NCI-H69 (cell line): Measurements from ENCODE around the gene CHN2.
"Not testable (repeated sequence)": the region's sequence is repeated elsewhere in the genome, so short reads cannot be mapped to it uniquely, and the experiment has no call there.

Experiments
- DNase-seq: peaks from one replicate; lab custom pipeline; 2025; lab: John Stamatoyannopoulos, UW

Gene CHN2

DNA sequence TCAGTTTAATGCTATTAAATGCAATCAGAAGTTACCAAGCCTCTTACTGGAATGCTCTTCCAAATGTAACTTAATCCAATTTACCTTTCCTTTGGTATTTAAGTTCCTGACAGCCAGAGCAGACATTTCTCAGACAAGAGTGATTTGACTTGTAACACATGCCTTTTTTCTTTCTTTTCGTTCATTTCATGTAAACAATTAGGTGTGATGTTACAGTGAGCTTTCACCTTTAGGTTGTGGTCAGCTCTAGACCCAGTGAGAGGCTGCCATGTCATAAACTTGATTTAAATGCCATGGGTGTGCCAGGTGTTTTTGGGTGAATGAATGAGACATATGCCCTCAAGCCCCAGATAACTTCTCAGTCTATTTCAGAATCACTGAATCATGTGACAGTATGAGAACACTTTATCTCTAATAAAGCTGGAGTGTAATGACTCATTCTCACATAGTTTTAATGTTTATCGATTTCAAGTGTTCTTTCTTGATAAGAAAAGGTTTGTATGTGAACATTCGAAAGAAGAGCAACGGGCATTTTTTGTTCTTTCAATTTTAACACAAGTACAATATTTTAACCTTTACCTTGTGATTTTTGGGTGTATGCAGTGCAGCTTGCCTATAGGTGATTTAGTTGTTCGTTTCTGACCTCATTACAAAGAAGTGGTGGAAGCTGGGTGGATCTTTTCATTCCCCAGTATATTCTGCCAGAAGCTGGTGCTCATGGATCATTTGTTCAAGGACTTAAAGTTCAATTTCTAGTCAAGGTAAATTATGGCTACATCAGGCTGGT lies 61.5 kb downstream of the CHN2 start:
- peak; percentile 65 for DNase-seq

GRCh38 chr7:29256693-29257002 lies 62.1 kb downstream of the CHN2 start:
- DNase-seq, result no peak

GRCh38 chr7:29258951-29259350 lies 64.4 kb downstream of the CHN2 start:
- DNase-seq, result no peak

GRCh38 chr7:29262191-29262917 lies 67.8 kb downstream of the CHN2 start:
- DNase-seq, result no peak

DNA sequence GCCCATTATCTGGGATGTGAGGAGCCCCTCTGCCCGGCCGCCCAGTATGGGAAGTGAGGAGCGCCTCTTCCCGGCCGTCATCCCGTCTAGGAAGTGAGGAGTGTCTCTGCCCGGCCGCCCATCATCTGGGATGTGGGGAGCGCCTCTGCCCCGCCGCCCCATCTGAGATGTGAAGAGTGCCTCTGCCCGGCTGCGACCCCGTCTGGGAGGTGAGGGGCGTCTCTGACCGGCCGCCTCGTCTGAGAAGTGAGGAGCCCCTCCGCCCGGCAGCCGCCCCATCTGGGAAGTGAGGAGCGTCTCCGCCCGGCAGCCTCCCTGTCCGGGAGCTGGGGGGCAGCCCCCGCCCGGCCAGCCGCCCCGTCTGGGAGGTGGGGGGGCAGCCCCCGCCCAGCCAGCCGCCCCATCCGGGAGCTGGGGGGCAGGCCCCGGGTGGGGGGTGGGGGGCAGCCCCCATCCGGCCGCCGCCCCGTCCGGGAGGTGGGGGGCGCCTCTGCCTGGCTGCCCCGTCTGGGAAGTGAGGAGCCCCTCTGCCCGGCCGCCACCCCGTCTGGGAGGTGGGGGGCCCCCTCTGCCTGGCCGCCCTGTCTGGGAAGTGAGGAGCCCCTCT lies 69.1 kb downstream of the CHN2 start:
- not testable (repeated sequence) for DNase-seq

- no peak for DNase-seq
Observed at GRCh38 chr7:29265208-29265923, 70.8 kb downstream of the CHN2 start.

- DNase-seq, result no peak
Observed at GRCh38 chr7:29269935-29270334, 75.4 kb downstream of the CHN2 start.

DNA sequence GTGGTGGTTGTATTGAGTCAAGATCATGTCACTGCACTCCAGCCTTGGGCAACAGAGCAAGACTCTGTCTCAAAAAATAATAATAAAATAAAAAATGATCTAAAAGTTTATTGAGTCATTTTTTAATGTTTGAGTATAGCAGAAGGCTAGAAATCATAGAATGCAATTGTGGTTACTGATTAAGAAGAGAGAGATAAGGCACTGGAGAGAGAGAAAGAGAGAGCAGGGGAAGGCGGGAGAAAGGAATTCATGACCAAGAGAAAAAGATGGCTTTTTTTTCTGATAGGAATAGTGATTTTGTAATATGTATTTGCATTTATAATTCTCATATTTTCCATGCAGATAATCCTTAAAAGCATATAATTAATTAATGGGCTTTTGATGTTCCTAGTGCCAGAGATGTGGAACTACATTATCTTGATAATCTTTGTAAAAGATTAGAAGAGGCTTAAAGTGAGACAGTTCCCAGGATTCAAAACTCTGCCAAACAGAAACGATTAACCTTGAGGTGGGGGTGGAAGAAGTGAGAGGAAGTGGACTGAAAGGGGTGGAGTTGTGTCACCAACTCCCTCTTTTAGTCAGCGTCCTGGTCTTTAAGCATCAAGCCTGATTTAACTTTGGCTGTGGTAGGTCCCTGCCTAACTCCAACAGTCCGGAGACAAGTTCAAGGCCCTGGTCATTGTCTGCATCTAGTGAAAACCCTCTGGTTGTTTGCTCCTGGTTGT lies 76.2 kb downstream of the CHN2 start:
- DNase-seq, result peak; percentile 76

- peak; percentile 64 for DNase-seq
Observed at GRCh38 chr7:29271319-29271658, 76.7 kb downstream of the CHN2 start.

DNA sequence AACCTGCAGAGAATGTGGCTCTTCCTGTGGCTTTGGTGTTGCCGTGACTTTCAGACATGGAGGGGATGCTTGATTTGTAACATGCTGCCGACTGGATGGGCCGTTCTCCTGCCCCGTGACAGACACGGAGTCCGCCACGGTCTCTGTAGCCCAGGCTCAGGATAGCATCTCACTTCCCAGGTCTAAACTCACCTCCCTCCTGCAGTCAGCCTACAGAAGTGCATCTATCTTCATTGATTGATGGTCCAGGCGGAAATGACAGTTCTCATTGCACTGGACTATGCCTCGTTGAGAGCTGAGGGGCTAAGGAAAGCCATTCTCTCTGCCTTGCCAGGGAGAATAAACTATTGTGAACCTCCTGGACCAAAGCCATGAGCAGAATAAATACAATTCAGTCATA lies 77.5 kb downstream of the CHN2 start:
- no peak for DNase-seq

DNA sequence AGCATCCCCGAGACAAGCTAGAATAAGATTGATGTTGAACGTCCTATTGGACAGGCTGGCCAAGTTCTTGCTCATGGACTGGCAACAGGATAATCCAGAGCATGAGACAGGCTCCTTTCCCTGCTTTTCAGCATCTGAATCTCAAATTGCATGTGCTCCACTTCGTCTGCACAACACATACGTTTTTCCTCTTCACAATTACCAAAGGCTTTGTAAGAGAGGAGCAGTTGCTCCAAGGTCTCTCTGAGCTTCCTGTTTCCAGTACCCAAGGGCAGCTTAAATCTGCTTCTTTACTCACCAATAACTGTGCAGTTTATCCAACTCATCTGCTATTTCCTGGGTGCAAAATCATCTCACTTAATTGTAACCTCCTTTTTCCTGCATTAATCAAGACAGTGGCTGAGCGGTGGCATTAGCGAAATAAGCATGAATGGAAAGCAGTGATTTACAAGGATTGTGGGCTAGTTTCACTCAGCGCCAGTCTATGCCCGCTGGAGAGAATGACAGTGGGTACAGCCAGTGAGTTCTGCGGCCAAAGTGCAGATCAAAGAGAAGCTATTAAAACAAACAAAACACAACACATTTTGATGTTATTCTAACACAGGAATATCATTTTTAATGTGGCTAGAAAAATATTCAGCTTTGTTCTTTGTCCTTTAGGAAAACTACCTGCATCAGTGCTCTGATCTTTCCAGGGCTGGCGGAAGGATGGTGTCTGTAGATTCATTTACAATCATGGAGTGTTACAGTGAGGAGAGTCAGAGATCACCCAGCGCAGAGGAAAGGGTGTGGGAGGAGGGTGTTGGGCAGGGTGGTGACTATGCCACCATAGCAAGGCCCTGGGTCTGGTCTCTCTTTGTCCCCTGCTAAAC lies 79.8 kb downstream of the CHN2 start:
- DNase-seq, result peak; percentile 90

GRCh38 chr7:29275018-29275318 lies 80.4 kb downstream of the CHN2 start:
- no peak for DNase-seq

DNA sequence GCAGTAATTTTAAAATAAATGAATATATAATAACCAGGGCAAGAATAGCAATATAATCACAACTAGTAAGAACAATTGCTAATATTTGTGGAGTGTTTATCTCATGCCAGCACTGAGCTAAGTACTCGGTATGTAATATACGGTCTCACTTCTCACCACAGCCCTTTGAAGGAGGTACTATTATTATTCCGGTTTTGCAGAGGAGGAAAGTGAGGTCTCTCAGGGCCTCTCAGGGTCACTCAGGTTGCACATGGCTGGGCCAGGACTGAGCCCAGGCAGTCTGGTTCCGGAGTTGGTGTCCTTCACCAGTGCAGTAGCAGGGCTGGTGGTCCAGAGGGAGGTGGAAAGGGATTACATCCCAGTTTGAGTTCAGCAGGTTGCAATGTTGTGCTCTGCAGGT lies 80.9 kb downstream of the CHN2 start:
- DNase-seq, result no peak

GRCh38 chr7:29276199-29276598 lies 81.6 kb downstream of the CHN2 start:
- DNase-seq, result peak; percentile 68

DNA sequence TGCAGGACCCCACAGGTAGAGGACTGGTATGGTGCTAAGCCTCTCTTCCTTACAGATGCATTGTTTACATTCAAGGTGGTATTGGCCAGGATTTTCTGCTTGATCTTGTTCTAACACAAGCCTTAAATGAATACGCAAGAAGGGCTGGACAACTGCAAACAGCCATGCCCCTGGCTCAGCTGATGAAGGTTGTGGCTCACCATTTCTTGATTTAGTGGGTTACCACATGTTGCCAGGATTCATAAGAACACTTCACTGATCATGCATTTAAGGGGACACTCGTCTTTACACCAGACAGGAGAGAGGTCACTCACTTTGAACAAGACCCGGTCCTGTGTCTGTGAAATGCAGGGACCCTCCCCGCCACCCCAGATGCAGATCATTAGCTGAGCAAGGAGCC lies 82.2 kb downstream of the CHN2 start:
- no peak for DNase-seq

- DNase-seq, result no peak
Observed at GRCh38 chr7:29277436-29278215, 83.1 kb downstream of the CHN2 start.

GRCh38 chr7:29278337-29279069 lies 83.9 kb downstream of the CHN2 start:
- DNase-seq, result peak; percentile 96

GRCh38 chr7:29281782-29282541 lies 87.4 kb downstream of the CHN2 start:
- peak; percentile 99 for DNase-seq

DNA sequence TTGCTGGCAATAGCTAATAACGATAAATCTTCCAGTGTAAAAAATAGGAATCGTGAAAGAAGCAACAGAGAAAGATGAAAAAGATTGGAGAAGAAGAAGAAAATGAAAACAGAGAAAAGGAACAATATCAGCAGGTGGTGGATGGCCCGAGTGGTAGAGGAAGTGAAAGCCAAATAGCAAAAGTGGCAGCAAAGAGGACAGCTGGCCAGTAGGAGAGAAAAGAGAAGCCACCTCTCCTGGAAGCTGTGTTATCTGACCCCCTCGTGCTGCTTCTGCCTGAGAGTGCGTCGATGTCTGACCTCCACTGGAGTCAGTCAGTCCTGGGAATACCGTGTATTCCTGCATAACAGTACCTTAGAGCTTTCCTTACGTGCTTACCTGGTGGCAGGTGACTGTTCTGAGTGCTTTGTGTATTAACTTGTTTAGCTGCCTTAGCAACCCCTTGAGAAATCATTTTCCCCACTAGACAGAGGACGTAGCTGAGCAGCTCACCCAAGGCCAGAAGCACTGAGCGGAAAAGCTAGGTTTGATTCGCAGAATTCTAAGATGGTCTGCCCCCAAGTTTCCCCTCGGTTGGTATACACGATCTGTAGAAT lies 88.3 kb downstream of the CHN2 start:
- DNase-seq, result peak; percentile 82
